K562 (cell line): ENCODE data around the gene TACSTD2. TPM values are rescaled to one million over a fixed set of nuclear protein-coding genes. Genes with fewer than 3 reads are reported as not detected.

ENCODE experiments used
- ATAC-seq: fragments of 200-7000 bp; cut with Tn5 transposase; 3 replicates; pipeline ENCODE4 v1.9.1; 2020; ENCODE audit warnings: moderate library complexity
- BruUV-seq: library from RNA; stranded (reverse); fragments of 400-500 nt; replicated peaks from 2 replicates; lab custom pipeline; 2021; lab: Mats Ljungman, UMichigan
- CTCF ChIA-PET: fragments of 300-600 bp; formaldehyde crosslinking; extraction: SDS; loops from one replicate; lab custom pipeline; 2021; ENCODE audit warnings: low intra/inter-chr PET ratio; lab: Yijun Ruan, JAX
- POLR2A ChIA-PET: fragments of 300-600, 350-650 bp; sonication (Branson Sonifier 250); formaldehyde crosslinking; extraction: SDS; loops from one replicate; lab custom pipeline; 2021; ENCODE audit warnings: antibody characterized with exemption, inconsistent platforms; lab: Yijun Ruan, JAX
- DNase-seq, 4 experiments: peaks; one replicate each; pipeline versions ENCODE4 v3.0.0 to v3.0.0-alpha.2; 2011 to 2018; ENCODE audit warnings: low spot score in 3 of 4, mixed read lengths in 3 of 4; ENCODE audit errors: extremely low read depth in 1 of 4
- FAIRE-seq: peaks from 2 replicates; lab custom pipeline; 2011; peaks lifted over from hg19 to GRCh38; lab: Jason Lieb, UNC
- H2AFZ ChIP-seq: 2 replicates; pipeline ENCODE4 v1.6.0; 2011; ENCODE audit warnings: low read depth, low read length, control low read depth, inconsistent platforms
- H3K27ac ChIP-seq: fragments of 200-600 bp; 3 replicates; pipeline ENCODE4 v1.8.0; 2011; ENCODE audit warnings: low read depth, mild to moderate bottlenecking, control low read depth, inconsistent platforms, low read length, moderate library complexity, mixed read lengths; ENCODE audit errors: extremely low read depth
- H3K27me3 ChIP-seq, 2 experiments: fragments of 300-600 bp in 1 of 2; 2 replicates in 1 of 2; 3 replicates in 1 of 2; pipeline versions ENCODE4 v1.6.0 to v1.8.0; 2011; ENCODE audit warnings: inconsistent platforms in 2 of 2, low read length in 2 of 2, mild to moderate bottlenecking in 1 of 2, mixed read lengths in 1 of 2, moderate library complexity in 1 of 2; ENCODE audit not compliant: control insufficient read depth in 2 of 2, insufficient read depth in 2 of 2
- H3K36me3 ChIP-seq: fragments of 300-600 bp; 3 replicates; pipeline ENCODE4 v1.8.0; 2011; ENCODE audit warnings: mild to moderate bottlenecking, low read length, inconsistent platforms; ENCODE audit not compliant: control insufficient read depth, insufficient read depth
- H3K4me1 ChIP-seq, 2 experiments: fragments of 200-600 bp in 1 of 2; replicated peaks in 1 of 2; 2 replicates in 1 of 2; 3 replicates in 1 of 2; pipeline versions ENCODE4 v1.5.1 to v1.8.0; 2011; ENCODE audit warnings: inconsistent platforms in 2 of 2, low read length in 2 of 2, mild to moderate bottlenecking in 1 of 2, mixed read lengths in 1 of 2, moderate library complexity in 1 of 2; ENCODE audit not compliant: control insufficient read depth in 2 of 2, insufficient read depth in 2 of 2
- H3K4me2 ChIP-seq: 2 replicates; pipeline ENCODE4 v1.6.1; 2011; ENCODE audit warnings: low read length, control low read depth, inconsistent platforms, mixed read lengths; ENCODE audit not compliant: insufficient read depth
- H3K4me3 ChIP-seq: fragments of 200-600 bp; sonication (generic), shearing (Covaris generic); 2 replicates; pipeline ENCODE4 v1.5.1; 2016; ENCODE audit warnings: control low read depth, inconsistent platforms
- H3K79me2 ChIP-seq: fragments of 200-600 bp; 3 replicates; pipeline ENCODE4 v1.8.0; 2011; ENCODE audit warnings: low read length, inconsistent platforms; ENCODE audit not compliant: control insufficient read depth, insufficient read depth
- H3K9ac ChIP-seq, 2 experiments: 2 replicates each; pipeline versions ENCODE4 v1.6.0 to v1.6.1; 2011; ENCODE audit warnings: low read depth in 2 of 2, low read length in 2 of 2, control low read depth in 1 of 2, inconsistent platforms in 1 of 2, mild to moderate bottlenecking in 1 of 2, mixed read lengths in 1 of 2; ENCODE audit not compliant: insufficient read depth in 1 of 2
- H3K9me1 ChIP-seq: one replicate; pipeline ENCODE4 v1.6.0; 2011; ENCODE audit warnings: inconsistent platforms, mild to moderate bottlenecking, low read length, moderate library complexity; ENCODE audit not compliant: control insufficient read depth, insufficient read depth
- H3K9me3 ChIP-seq: replicated peaks from 2 replicates; pipeline ENCODE4 v1.5.1; 2011; ENCODE audit warnings: low read depth, low read length, inconsistent platforms; ENCODE audit not compliant: control insufficient read depth, insufficient read depth
- H4K20me1 ChIP-seq: replicated peaks from 2 replicates; pipeline ENCODE4 v1.6.1; 2011; ENCODE audit warnings: low read length, inconsistent platforms, mixed read lengths; ENCODE audit not compliant: control insufficient read depth, insufficient read depth
- C11orf30 ChIP-seq: fragments of 450-650 bp; IDR thresholded peaks from 2 replicates; pipeline ENCODE4 v1.6.1; 2016; ENCODE audit warnings: low read depth, mild to moderate bottlenecking
- CLOCK ChIP-seq: fragments of 250-450 bp; sonication (Bioruptor Pico); IDR thresholded peaks from 2 replicates; pipeline ENCODE4 v1.4.0; 2020; ENCODE audit warnings: mild to moderate bottlenecking, moderate library complexity, borderline replicate concordance
- CTBP1 ChIP-seq: fragments of 450-650 bp; IDR thresholded peaks from 2 replicates; pipeline ENCODE4 v1.6.1; 2016; ENCODE audit warnings: borderline replicate concordance
- ESRRB ChIP-seq: fragments of 250-450 bp; sonication (Bioruptor Pico); IDR thresholded peaks from 2 replicates; pipeline ENCODE4 v1.5.0; 2020; ENCODE audit warnings: mild to moderate bottlenecking, moderate library complexity, borderline replicate concordance
- GABPA ChIP-seq: fragments of 200-800 bp; sonication (Bioruptor generic); conservative IDR thresholded peaks from 2 replicates; pipeline ENCODE4 v1.6.1; 2016; ENCODE audit warnings: low read depth, missing genetic modification characterization, missing compliant biosample characterization
- HDGF ChIP-seq: fragments of 450-650 bp; IDR thresholded peaks from 2 replicates; pipeline ENCODE4 v1.6.1; 2016
- L3MBTL2 ChIP-seq: fragments of 450-650 bp; IDR thresholded peaks from 2 replicates; pipeline ENCODE4 v1.6.1; 2016; ENCODE audit warnings: mild to moderate bottlenecking, moderate library complexity
- SPI1 ChIP-seq: IDR thresholded peaks from 2 replicates; pipeline ENCODE4 v1.6.1; 2011; ENCODE audit warnings: low read depth, low read length, control low read depth, borderline replicate concordance
- ZNF184 ChIP-seq: sonication (generic); formaldehyde crosslinking; IDR thresholded peaks from 2 replicates; pipeline ENCODE4 v1.5.0; 2020; ENCODE audit warnings: missing genetic modification reagents
- ZNF354B ChIP-seq: fragments of 250-450 bp; sonication (Bioruptor Pico); IDR thresholded peaks from 2 replicates; pipeline ENCODE4 v1.4.0; 2020
- ZNF740 ChIP-seq, 3 experiments: fragments of 200-800 bp in 1 of 3; sonication (Bioruptor generic) in 1 of 3; sonication (generic) in 1 of 3; formaldehyde crosslinking in 1 of 3; IDR thresholded peaks; 2 replicates each; pipeline versions ENCODE4 v1.6.1 to v1.8.0; 2016 to 2022; ENCODE audit warnings: mild to moderate bottlenecking in 2 of 3, missing compliant biosample characterization in 2 of 3, missing genetic modification characterization in 2 of 3, missing genetic modification reagents in 1 of 3
- ZSCAN32 ChIP-seq: fragments of 450-650 bp; formaldehyde crosslinking; IDR thresholded peaks from 2 replicates; pipeline ENCODE4 v1.4.0; 2020; ENCODE audit warnings: mild to moderate bottlenecking, moderate library complexity
- WGBS: fragments of 100-300 bp; shearing (Covaris generic); methylation state at CpG from one replicate; pipeline ENCODE4 v1.1.6; 2016; ENCODE audit warnings: low coverage, mixed read lengths; ENCODE audit not compliant: insufficient coverage; ENCODE audit errors: missing lambda C conversion rate; 5-methylcytosine and 5-hydroxymethylcytosine counted together
- in situ Hi-C: fragments of 300-500 bp; cut with MboI; formaldehyde crosslinking; loops from 4 replicates; pipeline ENCODE4 v1.15.0; 2018; ENCODE audit warnings: inconsistent platforms, mixed read lengths
- intact Hi-C: fragments of 100-400 bp; cut with micrococcal nuclease; formaldehyde crosslinking; loops from 2 replicates; pipeline ENCODE4 v1.14.2; 2022
- polyA plus RNA-seq, 8 experiments: library from polyadenylated mRNA; depleted of rRNA in 4 of 8; stranded (reverse) in 5 of 8; unstranded in 3 of 8; fragments of >200 nt; fragmentation: Nextera tagmentation in 2 of 8; fragmentation: Illumina TruSeq in 1 of 8; extraction: Ambion mirVana in 2 of 8; extraction: Trizol in 1 of 8; gene quantifications; 2 replicates each; pipeline versions ENCODE4 v1.2.1 to v1.2.3, GENCODE V29; 2011 to 2014; ENCODE audit warnings: inconsistent platforms in 1 of 8, missing spikeins in 1 of 8
- total RNA-seq, 7 experiments: library from RNA; depleted of rRNA in 6 of 7; stranded (reverse); fragments of >200 nt in 6 of 7; fragmentation: Illumina TruSeq in 2 of 7; extraction: Trizol in 2 of 7; gene quantifications; 2 replicates each; pipeline versions ENCODE4 v1.2.1 to v1.2.3, GENCODE V29; 2011 to 2021; ENCODE audit warnings: low replicate concordance in 1 of 7
- TF ChIP-seq, protein P1 (sequence below): fragments of 450-650 bp; IDR thresholded peaks from 2 replicates; pipeline ENCODE4 v1.6.1; 2017; ENCODE audit warnings: mild to moderate bottlenecking, moderate library complexity

Gene TACSTD2
- total and polyA plus RNA-seq, 9 of the 15 experiments (the other 6 are each of a cell fraction or from before 2014, with no cell fraction given) = 0.04 to 0.31 TPM; not detected in 7

GRCh38 chr1:58597076-58597475 lies 20.0 kb upstream of the TACSTD2 start (continued):
- no peak for TF ChIP-seq HDGF
- TF ChIP-seq CLOCK (CRISPR knock-in tag) = no peak
- no peak for TF ChIP-seq GABPA (tag)
- no peak for TF ChIP-seq ZSCAN32 (CRISPR knock-in tag)
- TF ChIP-seq ZNF184 = no peak

GRCh38 chr1:58596631-58597052 lies 19.6 kb upstream of the TACSTD2 start:
- POLR2A ChIA-PET = interaction anchor here (0.7 to 1.2 kb wide), 2 partner anchors 10 to 204 kb away, joined by 3 read pairs; no protein-coding TSS in a partner anchor
- no peak overlapping the region; a peak in 1 of 4 replicates for H3K9ac ChIP-seq
- H3K4me1 ChIP-seq = peaks cover 0 to 3% of the 10 kb centered on the region in 2 experiments; a peak in 2 of 5 replicates
- peak; percentile 77 for FAIRE-seq
- whole genome bisulfite sequencing = 3% methylated on average over 4 of the region's 4 CpGs
- no peak overlapping the region for H3K4me2 ChIP-seq
- no TSS peak for BruUV-seq
- intact Hi-C loops = no loop called here
- H3K9me1 ChIP-seq = no peaks in the 10 kb centered on the region
- H4K20me1 ChIP-seq = no peaks in the 10 kb centered on the region
- no peak overlapping the region for H3K4me3 ChIP-seq
- no peaks in the 10 kb centered on the region for H3K9me3 ChIP-seq
- 0 out of 2 replicates have a peak overlapping the region, but pooled peaks have one; percentile 7 for H2AFZ ChIP-seq
- CTCF ChIA-PET = no interaction called here
- peaks cover 5 to 24% of the 10 kb centered on the region in 2 experiments; a peak in 4 of 5 replicates for H3K27me3 ChIP-seq
- H3K27ac ChIP-seq = no peak overlapping the region
- H3K36me3 ChIP-seq = no peaks in the 10 kb centered on the region
- in situ Hi-C loops = no loop called here
- peak; percentile 72 for ATAC-seq
- H3K79me2 ChIP-seq = no peaks in the 10 kb centered on the region
- DNase-seq = peak in 2 of 4 experiments; percentile 31 to 49
- TF ChIP-seq SPI1 (peak; percentile 53; the same call in 1 of the 2 replicates), L3MBTL2 (0 out of 2 replicates have a peak, but pooled peaks have one; percentile 21), CTBP1 (no peak), ESRRB (no peak), C11orf30 (peak; percentile 47; the same call in 1 of the 2 replicates), ZNF740 (CRISPR knock-in tag; IDR thresholded peaks at IDR 0.05) (no peak), ZNF740 (tag; IDR thresholded peaks at IDR 0.05) (no peak), ZNF354B (CRISPR knock-in tag) (no peak)
- TF ChIP-seq, protein P1, sequence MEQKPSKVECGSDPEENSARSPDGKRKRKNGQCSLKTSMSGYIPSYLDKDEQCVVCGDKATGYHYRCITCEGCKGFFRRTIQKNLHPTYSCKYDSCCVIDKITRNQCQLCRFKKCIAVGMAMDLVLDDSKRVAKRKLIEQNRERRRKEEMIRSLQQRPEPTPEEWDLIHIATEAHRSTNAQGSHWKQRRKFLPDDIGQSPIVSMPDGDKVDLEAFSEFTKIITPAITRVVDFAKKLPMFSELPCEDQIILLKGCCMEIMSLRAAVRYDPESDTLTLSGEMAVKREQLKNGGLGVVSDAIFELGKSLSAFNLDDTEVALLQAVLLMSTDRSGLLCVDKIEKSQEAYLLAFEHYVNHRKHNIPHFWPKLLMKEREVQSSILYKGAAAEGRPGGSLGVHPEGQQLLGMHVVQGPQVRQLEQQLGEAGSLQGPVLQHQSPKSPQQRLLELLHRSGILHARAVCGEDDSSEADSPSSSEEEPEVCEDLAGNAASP = no peak
